ENCODE results near the gene MAP2K6. TPM values are rescaled to one million over a fixed set of nuclear protein-coding genes. Genes with fewer than 3 reads are reported as not detected.

Gene MAP2K6
- total and polyA plus RNA-seq, 2 of the 8 experiments (the other 6 are each of a cell fraction or from before 2014, with no cell fraction given), result 11.0 to 44.1 TPM

- TF ChIP-seq CHD7 (IDR thresholded peaks at IDR 0.05; ENCODE audit: insufficient replicate concordance, low read length), result peak; percentile 62
- TF ChIP-seq, protein P1, sequence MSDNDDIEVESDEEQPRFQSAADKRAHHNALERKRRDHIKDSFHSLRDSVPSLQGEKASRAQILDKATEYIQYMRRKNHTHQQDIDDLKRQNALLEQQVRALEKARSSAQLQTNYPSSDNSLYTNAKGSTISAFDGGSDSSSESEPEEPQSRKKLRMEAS (IDR thresholded peaks at IDR 0.05), result peak; percentile 60
- TF ChIP-seq RAD21 (IDR thresholded peaks at IDR 0.05 in 1 of 2, conservative IDR thresholded peaks at IDR 0.05 in 1 of 2; ENCODE audit: low read depth in 2 of 2, low read length in 2 of 2), result no peak
Observed at GRCh38 chr17:69460963-69461922, 46.7 kb downstream of the MAP2K6 start (continued).

Measured in H1 (cell line).